B cell (primary cell): ENCODE data around the gene CLDN6. TPM values are rescaled to one million over a fixed set of nuclear protein-coding genes. Genes with fewer than 3 reads are reported as not detected.

Experiments
- ATAC-seq: fragments of 200-7000 bp; cut with Tn5 transposase; one replicate; pipeline ENCODE4 v1.10.0; 2021; ENCODE audit warnings: low read depth, mild to moderate bottlenecking, moderate number of reproducible peaks, moderate library complexity
- CTCF ChIA-PET: fragments of 350-600 bp; sonication (Branson Sonifier 250); formaldehyde crosslinking; loops from one replicate; lab custom pipeline; 2021; ENCODE audit warnings: antibody characterized with exemption, inconsistent platforms; lab: Charles Lee
- POLR2A ChIA-PET: fragments of 350-600 bp; sonication (Branson Sonifier 250); formaldehyde crosslinking; loops from one replicate; lab custom pipeline; 2021; ENCODE audit warnings: antibody characterized with exemption; lab: Charles Lee
- DNase-seq: peaks from one replicate; pipeline ENCODE4 v3.0.0; 2013
- H2AFZ ChIP-seq: 2 replicates; pipeline ENCODE4 v1.6.1; 2012; ENCODE audit warnings: mild to moderate bottlenecking, low read depth, low read length; ENCODE audit not compliant: insufficient read depth, poor library complexity, severe bottlenecking
- H3K27ac ChIP-seq, 2 donors: 1 replicate in 1 of 2; 2 replicates in 1 of 2; pipeline ENCODE4 v1.5.1; 2012 to 2013; ENCODE audit warnings: low read length in 2 of 2, mild to moderate bottlenecking in 2 of 2, moderate library complexity in 1 of 2
- H3K27me3 ChIP-seq, 4 experiments: fragments of 200-600 bp in 1 of 4; sonication (generic) in 1 of 4; replicated peaks in 1 of 4; 1 replicate in 2 of 4; 2 replicates in 2 of 4; pipeline versions ENCODE4 v1.6.1 to v1.7.0; 2013 to 2016; ENCODE audit warnings: low read length in 3 of 4, mild to moderate bottlenecking in 2 of 4, mixed read lengths in 1 of 4, moderate library complexity in 1 of 4; ENCODE audit not compliant: insufficient read depth in 4 of 4, control insufficient read depth in 3 of 4; ENCODE audit errors: control extremely low read depth in 1 of 4
- H3K36me3 ChIP-seq, 2 experiments: replicated peaks in 1 of 2; 1 replicate in 1 of 2; 2 replicates in 1 of 2; pipeline versions ENCODE4 v1.6.1 to v1.7.1; 2013; ENCODE audit warnings: low read length in 1 of 2; ENCODE audit not compliant: insufficient read depth in 2 of 2, control insufficient read depth in 1 of 2; ENCODE audit errors: control extremely low read depth in 1 of 2, extremely low read depth in 1 of 2
- H3K4me1 ChIP-seq, 2 donors: fragments of 200-600 bp in 1 of 2; sonication (generic) in 1 of 2; 1 replicate in 1 of 2; 2 replicates in 1 of 2; pipeline versions ENCODE4 v1.5.1 to v1.6.1; 2013 to 2017; ENCODE audit warnings: low read length in 2 of 2; ENCODE audit not compliant: control insufficient read depth in 2 of 2, insufficient read depth in 2 of 2
- H3K4me2 ChIP-seq: replicated peaks from 2 replicates; pipeline ENCODE3; 2012; ENCODE audit warnings: mild to moderate bottlenecking, low read depth, low read length; ENCODE audit not compliant: poor library complexity, severe bottlenecking
- H3K4me3 ChIP-seq, 5 experiments: fragments of 200-600 bp in 1 of 5; sonication (generic) in 1 of 5; 1 replicate in 3 of 5; 2 replicates in 2 of 5; pipeline versions ENCODE4 v1.5.1 to v1.7.0; 2011 to 2016; ENCODE audit warnings: low read length in 4 of 5, mild to moderate bottlenecking in 4 of 5, low read depth in 2 of 5, control low read depth in 1 of 5, moderate library complexity in 1 of 5; ENCODE audit not compliant: insufficient read depth in 1 of 5; ENCODE audit errors: control extremely low read depth in 1 of 5, extremely low read depth in 1 of 5
- H3K79me2 ChIP-seq: fragments of 200-600 bp; sonication (generic); one replicate; pipeline ENCODE4 v1.6.0; 2016; ENCODE audit warnings: low read length; ENCODE audit not compliant: control insufficient read depth, insufficient read depth
- H3K9ac ChIP-seq: fragments of 200-600 bp; sonication (generic); 2 replicates; pipeline ENCODE4 v1.6.1; 2017; ENCODE audit warnings: mild to moderate bottlenecking, low read length, moderate library complexity
- H3K9me3 ChIP-seq, 3 donors: one replicate each; pipeline versions ENCODE4 v1.6.1 to v1.7.1; 2013; ENCODE audit warnings: low read length in 2 of 3; ENCODE audit not compliant: control insufficient read depth in 2 of 3, insufficient read depth in 1 of 3; ENCODE audit errors: control extremely low read depth in 1 of 3
- H4K20me1 ChIP-seq: 2 replicates; pipeline ENCODE4 v1.6.0; 2012; ENCODE audit warnings: mild to moderate bottlenecking, low read length; ENCODE audit not compliant: insufficient read depth, control insufficient read depth, poor library complexity, severe bottlenecking
- H3K27ac Mint-ChIP-seq: one replicate; pipeline ENCODE4 v1.8.0; 2021; ENCODE audit warnings: mixed read lengths
- H3K27me3 Mint-ChIP-seq: one replicate; pipeline ENCODE4 v1.8.0; 2021; ENCODE audit warnings: mixed read lengths
- H3K4me1 Mint-ChIP-seq: one replicate; pipeline ENCODE4 v1.8.0; 2021; ENCODE audit warnings: mixed read lengths
- H3K4me3 Mint-ChIP-seq: one replicate; pipeline ENCODE4 v1.8.0; 2021; ENCODE audit warnings: mixed read lengths
- H3K9me3 Mint-ChIP-seq: one replicate; pipeline ENCODE4 v1.8.0; 2022; ENCODE audit warnings: mixed read lengths; ENCODE audit not compliant: insufficient read depth
- CTCF ChIP-seq: fragments of 200-600 bp; IDR thresholded peaks from one replicate; pipeline ENCODE4 v1.8.0; 2022; ENCODE audit warnings: antibody characterized with exemption, mild to moderate bottlenecking
- EZH2 ChIP-seq: IDR thresholded peaks from 2 replicates; pipeline ENCODE4 v1.6.1; 2012; ENCODE audit warnings: borderline replicate concordance, low read depth, mild to moderate bottlenecking, moderate library complexity, low read length; ENCODE audit not compliant: insufficient read depth, poor library complexity, severe bottlenecking
- WGBS: methylation state at CpG from one replicate; pipeline ENCODE4 v1.1.5; 2013; ENCODE audit warnings: missing lambda C conversion rate; ENCODE audit not compliant: insufficient coverage; 5-methylcytosine and 5-hydroxymethylcytosine counted together
- intact Hi-C: fragments of 100-400 bp; cut with micrococcal nuclease; formaldehyde crosslinking; loops from one replicate; pipeline ENCODE4 v1.10.0; 2022
- polyA plus RNA-seq: library from polyadenylated mRNA; depleted of rRNA; stranded (reverse); fragments of >200 nt; gene quantifications from 2 replicates; pipeline ENCODE4 v1.2.3, GENCODE V29; 2012
- total RNA-seq, 2 donors: library from RNA; stranded (reverse); fragments of 120-200 nt in 1 of 2; gene quantifications; 1 replicate in 1 of 2; 2 replicates in 1 of 2; pipeline versions ENCODE4 v1.2.3 to v1.2.4, GENCODE V29; 2013 to 2022

CLDN6 gene
- total and polyA plus RNA-seq, 2 donors (not counting 1 experiment from before 2014, with no cell fraction given) = not detected

- Mint-ChIP-seq H3K9me3 (no peaks in the 10 kb centered on the region), H3K4me1 (peaks cover 52% of the 10 kb centered on the region), H3K27ac (no peak overlapping the region), H3K4me3 (no peak overlapping the region), H3K27me3 (peaks cover 13% of the 10 kb centered on the region)
- Histone ChIP-seq H2AFZ (no peak overlapping the region), H3K9me3 (peaks cover 0 to 6% (median 0%) of the 10 kb centered on the region in 3 donors), H3K79me2 (peaks cover 15% of the 10 kb centered on the region), H3K4me2 (no peak overlapping the region), H3K27me3 (peaks cover 0 to 19% (median 10%) of the 10 kb centered on the region in 4 experiments), H3K27ac (no peak overlapping the region), H4K20me1 (peaks cover 34% of the 10 kb centered on the region), H3K36me3 (peaks cover 0 to 18% of the 10 kb centered on the region in 2 experiments), H3K9ac (no peak overlapping the region), H3K4me1 (peaks cover 55 to 65% of the 10 kb centered on the region in 2 donors), H3K4me3 (no peak overlapping the region)
- no peak for ATAC-seq
- ChIA-PET CTCF (interaction anchor here (0.9 to 6.9 kb wide), 7 partner anchors 8 to 128 kb away, joined by 3 to 213 read pairs (median 8); no protein-coding TSS in a partner anchor), POLR2A (interaction anchor here (0.5 to 0.8 kb wide), 4 partner anchors 34 to 594 kb away, joined by 3 to 6 read pairs (median 4); partner anchors contain the start of gene IL32)
- WGBS = 98% methylated on average over 17 of the region's 18 CpGs
- intact Hi-C loops = loop anchor here (10.0 kb wide), 2 partner anchors 259 to 1721 kb away; partner anchors contain the start of genes UBE2I and ZNF263
- DNase-seq = no peak
- TF ChIP-seq EZH2 (no peak), CTCF (no peak)
Measured at GRCh38 chr16:3025032-3026002, 7.3 kb upstream of the CLDN6 start.
